Stimulated activated CD4-positive, alpha-beta T cell treated with anti-CD3 and anti-CD28 coated beads, Interleukin-4, amount 100 ng/mL, for 4 hours (primary cell): Measurements from ENCODE around the gene MIER2.

Experiments used
- DNase-seq, 2 experiments: peaks; one replicate each; pipeline ENCODE4 v3.0.0-alpha.2; 2020

The MIER2 gene

DNA sequence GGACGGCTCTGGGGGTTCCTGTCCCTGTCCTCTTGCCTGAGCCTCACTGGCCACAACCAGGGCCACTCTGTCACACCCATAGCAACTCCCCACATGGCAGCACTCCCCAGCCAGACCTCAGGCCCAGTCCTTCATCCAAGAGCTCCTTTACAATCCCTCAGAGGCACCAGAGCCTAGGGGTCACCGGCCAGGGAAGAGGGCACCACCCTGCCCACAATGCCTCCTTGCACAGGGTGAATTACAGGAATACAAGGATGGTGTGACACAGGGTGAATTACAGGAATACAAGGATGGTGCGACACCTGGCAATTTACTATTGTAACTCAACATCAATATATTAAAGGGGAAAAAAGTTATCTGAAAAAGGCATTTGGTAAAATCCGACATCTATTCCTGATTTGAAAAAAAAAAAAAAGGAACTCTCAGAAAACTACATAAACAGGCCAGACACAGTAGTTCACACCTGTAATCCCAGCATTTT lies 16.5 kb downstream of the MIER2 start:
- DNase-seq = no peak

GRCh38 chr19:327291-328024 lies 17.1 kb downstream of the MIER2 start:
- DNase-seq = no peak

GRCh38 chr19:326871-327270 lies 17.7 kb downstream of the MIER2 start:
- no peak for DNase-seq

DNA sequence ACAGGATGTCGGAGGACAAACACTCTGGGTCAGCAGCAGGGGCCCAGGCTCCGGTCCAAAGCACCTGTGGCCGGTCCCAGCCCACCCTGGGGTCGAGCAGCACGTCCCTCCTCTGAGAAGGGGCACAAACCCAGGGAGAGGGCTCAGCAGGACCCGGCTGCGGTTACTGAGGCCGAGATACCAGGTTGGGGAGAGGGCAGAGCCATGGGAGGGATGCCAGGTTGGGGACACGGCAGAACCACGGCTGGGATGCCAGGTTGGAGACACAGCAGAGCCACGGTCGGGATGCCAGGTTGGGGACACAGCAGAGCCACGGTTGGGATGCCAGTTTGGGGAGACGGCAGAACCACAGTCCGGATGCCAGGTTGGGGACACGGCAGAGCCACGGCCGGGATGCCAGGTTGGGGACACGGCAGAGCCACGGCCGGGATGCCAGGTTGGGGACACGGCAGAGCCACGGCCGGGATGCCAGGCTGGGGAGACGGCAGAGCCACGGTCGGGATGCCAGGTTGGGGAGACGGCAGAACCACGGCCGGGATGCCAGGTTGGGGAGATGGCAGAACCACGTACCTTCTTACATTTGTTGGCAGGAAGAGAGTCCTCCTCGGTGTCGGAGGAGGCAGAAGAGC lies 18.5 kb downstream of the MIER2 start:
- DNase-seq = no peak

GRCh38 chr19:325173-325936 lies 19.2 kb downstream of the MIER2 start:
- no peak for DNase-seq

GRCh38 chr19:324716-325115 lies 19.9 kb downstream of the MIER2 start:
- no peak for DNase-seq

GRCh38 chr19:322616-323015 lies 22.0 kb downstream of the MIER2 start:
- no peak for DNase-seq

DNA sequence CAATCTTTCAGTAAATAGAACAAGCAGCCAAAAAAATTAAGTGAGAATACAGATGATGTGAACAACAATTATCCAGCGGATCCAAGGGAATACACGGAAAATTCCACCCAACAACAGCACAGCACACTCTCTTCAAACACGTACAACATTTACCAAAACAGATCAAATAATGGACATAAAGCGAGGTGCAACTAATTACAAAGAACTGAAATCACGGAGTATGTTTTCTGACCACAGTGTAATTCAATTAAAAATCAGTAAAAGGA lies 26.2 kb downstream of the MIER2 start:
- DNase-seq = no peak

DNA sequence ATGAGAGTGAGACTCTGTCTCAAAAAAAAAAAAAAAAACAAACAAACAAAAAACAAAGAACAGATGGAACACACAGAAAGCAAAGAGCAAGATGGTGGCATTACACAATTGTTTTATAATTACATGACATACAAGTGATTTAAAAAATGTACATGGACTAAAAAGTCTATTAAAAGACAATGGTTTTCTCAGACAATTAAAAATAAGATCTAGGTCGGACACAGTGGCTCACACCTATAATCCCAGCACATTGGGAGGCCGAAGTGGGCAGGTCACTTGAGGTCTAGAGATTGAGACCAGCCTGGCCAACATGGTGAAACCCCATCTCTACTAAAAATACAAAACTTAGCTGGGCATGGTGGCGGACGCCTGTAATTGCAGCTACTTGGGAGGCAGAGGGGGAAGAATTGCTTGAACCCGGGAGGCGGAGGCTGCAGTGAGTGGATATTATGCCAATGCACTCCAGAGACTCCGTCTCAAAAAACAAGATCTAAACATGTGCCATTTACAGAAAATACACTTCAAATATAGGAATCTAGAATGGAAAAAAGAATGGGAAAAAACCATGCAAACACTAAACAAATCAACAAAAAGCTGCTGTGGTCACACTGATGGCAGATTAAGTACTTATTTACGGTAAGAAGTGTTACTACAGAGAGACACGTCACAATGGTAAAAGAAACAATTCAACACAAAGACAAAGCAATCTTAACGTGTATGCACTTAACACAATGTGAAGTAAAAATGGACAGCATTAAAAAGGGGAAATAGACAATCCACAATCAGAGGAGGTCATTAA lies 26.7 kb downstream of the MIER2 start:
- DNase-seq = no peak

- DNase-seq = no peak
These were observed 28.8 kb downstream of the MIER2 start for GRCh38 chr19:315811-316210.

DNA sequence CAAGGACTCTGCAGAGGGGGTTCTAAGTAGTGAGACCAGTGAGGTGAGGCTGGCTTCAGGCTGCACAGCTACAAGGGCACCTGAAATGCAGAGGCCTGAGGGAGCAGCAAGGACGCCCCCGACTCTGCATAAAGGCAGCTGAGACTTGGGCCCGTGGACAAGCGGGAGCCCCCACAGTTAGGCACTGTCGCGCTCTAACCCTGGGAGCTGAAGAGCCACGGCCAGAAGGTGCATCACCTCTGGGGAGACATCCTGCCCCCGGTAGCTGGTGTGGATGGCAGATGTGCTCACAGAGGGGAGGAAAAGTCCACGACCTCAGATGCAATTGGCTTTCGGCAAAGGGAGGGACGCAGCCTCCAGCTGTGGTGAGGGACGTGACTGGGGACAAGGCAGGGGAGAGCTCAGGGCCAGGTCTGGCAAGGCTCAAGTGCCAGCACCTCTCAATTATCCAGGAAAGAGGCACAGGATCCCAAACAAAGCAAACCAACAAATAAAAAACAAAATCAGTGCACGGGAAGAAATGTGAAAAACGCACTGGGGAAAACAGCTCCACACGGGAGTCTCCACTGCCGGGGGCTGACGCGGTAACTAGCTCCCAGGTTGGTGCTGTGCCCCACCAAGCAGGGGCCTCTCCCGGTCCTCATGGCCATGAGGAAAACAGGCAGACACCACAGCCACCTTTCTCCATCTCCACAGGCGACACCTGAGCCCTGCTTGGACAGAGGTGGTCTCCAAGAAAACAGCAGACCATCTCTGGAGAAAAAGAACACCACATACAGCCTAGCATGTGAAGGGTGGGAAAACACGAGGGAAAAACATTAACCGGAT lies 30.4 kb downstream of the MIER2 start:
- no peak for DNase-seq

GRCh38 chr19:313169-313987 lies 31.2 kb downstream of the MIER2 start:
- no peak for DNase-seq

GRCh38 chr19:311813-312261 lies 32.8 kb downstream of the MIER2 start:
- DNase-seq = no peak

GRCh38 chr19:310781-311496 lies 33.7 kb downstream of the MIER2 start:
- DNase-seq = no peak

DNA sequence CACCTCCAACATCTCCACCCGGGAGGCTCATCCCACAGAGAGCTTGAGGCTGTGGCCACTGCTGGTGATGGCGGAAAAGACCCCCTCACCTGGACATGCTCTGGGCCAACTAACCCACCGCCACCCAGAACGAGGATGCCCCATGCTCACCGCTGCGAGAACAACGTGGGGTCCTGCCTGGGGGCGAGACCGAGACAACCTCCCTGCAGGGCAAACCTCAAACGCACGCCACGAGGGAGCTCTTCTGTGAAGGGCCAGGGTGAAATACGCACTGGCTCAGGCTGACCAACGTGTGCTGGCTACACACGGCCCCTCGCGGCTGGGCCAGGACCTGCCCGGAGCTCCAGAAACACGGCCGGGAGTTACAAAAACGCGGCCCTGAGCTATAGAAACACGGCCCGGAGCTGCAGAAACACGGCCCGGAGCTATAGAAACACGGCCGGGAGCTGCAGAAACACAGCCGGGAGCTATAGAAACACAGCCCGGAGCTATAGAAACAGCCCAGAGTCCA lies 34.4 kb downstream of the MIER2 start:
- DNase-seq = no peak

DNA sequence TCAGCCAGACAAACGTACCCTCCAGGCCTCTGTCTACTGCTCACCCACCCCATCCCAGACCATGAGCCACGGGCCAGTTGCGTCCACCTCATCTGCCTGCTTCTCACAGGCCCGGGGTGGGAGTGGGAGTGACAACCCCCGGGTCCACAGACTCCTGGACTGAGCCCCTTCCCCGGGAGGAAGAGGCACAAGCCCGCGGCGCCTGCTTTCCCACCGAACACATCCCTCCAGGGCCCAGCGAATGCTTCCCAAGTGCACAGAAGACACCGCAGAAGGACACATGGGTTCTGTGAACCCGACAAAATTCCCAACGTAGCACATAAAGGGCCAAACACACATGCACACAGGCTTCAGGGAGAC lies 35.4 kb downstream of the MIER2 start:
- no peak for DNase-seq

DNA sequence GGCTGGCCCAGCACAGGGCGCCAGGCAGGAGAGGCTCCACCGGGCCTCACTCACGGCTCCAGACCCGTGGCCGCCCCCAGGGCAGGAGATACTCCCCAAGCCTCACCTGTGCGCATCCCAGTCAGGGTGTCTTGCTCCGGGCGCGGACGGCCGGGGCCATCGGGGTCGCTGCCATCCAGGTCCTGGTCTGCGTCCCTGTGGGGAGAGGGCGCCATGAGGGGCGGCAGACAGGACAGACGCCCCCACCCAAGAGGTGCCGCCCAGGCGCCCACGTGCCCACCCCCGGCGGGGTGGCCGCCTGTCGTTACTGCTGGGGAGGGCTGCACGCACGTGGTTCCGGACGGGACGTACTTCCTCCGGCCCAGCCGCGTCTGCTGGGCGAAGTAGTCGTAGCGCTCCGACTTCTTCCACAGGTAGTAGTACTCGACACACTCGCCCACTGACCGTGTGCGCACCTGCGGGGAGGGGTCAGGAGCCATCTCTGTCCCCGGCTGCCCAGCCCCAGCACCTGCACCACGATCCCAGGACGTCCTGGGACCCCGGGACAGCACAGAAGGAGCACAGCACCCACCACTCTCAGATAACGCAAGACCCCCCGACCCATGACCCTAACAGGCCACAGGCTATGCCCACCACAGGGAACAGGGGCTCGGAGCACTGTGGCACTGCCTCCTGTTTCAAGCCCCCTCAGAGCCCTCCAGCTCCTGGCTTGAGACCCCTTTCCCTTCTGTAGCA lies 36.0 kb downstream of the MIER2 start:
- no peak for DNase-seq

GRCh38 chr19:307793-308420 lies 36.7 kb downstream of the MIER2 start:
- DNase-seq = no peak

DNA sequence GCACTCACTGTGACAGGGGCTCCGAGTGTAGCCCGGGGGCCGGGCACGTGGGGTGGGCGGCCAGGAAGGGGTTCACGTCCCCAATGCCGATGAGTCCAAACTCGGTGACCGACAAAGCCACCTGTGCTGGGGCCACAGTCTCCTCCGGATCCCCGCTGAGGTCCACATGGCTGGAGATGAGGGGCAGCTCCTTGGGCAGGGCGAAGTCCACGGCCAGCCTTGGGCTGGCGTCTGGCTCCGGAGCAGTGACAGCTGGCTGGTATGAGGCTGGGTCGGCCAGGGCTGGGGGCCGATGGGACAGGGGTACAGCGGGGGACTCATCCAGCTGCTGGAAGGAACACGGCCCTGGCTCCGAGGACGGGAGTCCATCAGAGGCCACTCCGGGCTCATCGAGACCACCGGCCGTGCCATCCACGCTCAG lies 37.5 kb downstream of the MIER2 start:
- no peak for DNase-seq
